HG03039 (cell line): ENCODE measurements around the gene TANK.

Experiments
- ATAC-seq: cut with Tn5 transposase; IDR thresholded peaks from one replicate; pipeline ENCODE4 v1.9.1; 2021; ENCODE audit warnings: mild to moderate bottlenecking, moderate library complexity; ENCODE audit not compliant: unreplicated experiment

TANK gene

DNA sequence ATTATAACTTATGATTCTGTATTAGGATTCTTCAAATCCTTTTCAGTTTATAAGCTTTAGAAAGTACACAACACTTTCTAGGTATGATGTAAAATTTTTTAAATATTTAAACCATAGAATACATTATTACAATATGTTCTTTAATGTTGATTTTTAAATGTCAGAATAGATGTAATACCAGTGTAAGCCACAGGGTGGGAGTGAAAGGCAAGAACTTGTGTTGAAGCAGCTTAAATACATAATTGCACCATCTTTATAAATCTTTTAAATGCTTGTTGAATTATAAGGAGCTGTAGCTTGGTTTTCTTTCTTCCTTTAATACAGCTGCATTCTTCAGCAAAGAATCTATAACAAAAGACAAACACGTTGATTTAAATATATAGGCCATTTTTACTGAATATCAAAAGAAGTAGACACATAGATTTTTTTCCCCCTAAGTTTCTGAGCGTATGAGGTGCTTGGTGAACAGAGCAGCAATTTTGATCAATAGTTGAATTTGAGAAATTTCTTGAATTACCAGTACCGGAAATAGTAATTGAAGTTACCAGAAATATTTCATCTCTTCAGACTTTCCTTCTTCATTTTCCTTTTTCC, 63.0 kb downstream of the TANK start:
- ATAC-seq = peak; percentile 51

- no peak for ATAC-seq
Observed at GRCh38 chr2:161228511-161229240, 68.4 kb downstream of the TANK start.

- no peak for ATAC-seq
Observed at GRCh38 chr2:161230959-161231358, 70.7 kb downstream of the TANK start.

DNA sequence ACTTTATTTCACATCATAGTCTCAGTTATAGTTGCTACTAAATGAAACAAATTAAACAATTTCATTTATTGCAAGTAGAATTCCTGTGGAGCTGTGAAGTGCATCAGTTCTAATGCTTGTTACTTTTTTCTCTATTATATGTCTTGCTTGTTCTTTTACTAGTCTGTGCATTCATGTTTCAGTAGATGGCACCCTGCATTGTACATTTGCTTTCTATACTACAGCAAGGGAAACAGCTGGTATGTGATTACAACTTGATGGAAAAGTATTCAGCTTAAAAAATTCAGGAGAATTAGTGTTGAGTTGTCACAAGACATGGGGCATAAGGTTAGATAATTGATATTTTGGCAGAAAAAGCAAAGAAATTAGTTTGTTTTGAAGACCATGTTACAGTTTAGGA, 72.3 kb downstream of the TANK start:
- ATAC-seq = no peak

DNA sequence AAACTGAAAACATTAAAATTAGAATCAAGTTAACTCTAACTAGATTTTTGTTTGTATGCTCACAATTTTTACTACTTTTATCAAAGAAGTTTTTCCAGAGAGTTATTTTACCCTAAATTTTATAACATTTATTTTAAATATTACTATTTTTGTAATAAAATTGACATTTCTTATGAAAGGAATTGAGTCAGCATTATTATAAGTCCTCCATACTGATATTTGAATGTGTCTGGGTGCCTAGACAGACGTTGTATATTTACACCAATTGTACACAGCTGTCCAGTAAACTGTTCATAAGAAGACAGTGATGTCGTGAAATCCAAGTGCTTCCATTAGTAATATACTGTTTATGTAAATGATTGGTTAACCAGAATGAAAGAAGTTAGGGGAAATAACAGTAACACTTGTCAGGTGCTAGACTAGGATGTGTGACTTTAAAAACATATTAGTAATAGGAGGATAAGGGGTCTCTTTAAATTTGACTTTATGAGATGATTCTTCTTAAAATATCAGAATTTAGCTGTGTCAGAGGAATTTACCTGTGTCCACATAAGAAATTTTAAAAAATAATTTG, 73.7 kb downstream of the TANK start:
- peak; percentile 42 for ATAC-seq

DNA sequence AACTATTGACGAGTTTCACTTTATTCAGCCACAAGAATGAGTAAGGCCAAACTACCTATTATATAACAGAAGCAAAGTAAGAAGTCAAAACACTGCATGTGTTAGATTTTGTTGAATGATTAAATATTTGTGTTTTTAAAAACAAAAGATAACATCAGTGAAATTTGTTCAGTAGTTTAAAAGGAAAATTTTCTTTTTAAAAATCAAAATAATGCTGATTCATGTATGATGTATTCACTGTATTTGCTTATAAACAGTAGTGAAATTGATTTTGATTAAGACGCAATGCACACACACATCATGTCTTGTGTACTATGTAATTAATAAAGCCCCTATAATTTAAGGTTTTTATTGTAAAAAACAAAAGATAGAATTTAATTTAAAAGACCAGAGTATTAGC, 74.4 kb downstream of the TANK start:
- no peak for ATAC-seq

- peak; percentile 42 for ATAC-seq
Observed at GRCh38 chr2:161237392-161238264, 77.4 kb downstream of the TANK start.

DNA sequence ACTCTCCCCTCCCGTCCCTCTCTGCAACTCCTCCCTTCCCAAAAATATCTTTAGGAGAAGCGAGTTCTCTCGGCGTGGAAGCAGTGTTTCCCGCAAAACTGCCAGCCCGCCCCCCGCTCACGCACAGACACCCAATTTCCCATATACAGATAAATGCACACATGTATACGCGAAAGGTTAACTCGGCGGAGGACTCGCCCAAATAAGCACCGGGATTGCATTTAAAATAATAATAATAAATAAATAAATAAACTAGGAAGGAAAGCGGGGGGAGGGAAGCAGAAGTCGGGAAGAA, 78.0 kb downstream of the TANK start:
- ATAC-seq = no peak

GRCh38 chr2:161238560-161239325, 78.5 kb downstream of the TANK start:
- ATAC-seq = peak; percentile 33

DNA sequence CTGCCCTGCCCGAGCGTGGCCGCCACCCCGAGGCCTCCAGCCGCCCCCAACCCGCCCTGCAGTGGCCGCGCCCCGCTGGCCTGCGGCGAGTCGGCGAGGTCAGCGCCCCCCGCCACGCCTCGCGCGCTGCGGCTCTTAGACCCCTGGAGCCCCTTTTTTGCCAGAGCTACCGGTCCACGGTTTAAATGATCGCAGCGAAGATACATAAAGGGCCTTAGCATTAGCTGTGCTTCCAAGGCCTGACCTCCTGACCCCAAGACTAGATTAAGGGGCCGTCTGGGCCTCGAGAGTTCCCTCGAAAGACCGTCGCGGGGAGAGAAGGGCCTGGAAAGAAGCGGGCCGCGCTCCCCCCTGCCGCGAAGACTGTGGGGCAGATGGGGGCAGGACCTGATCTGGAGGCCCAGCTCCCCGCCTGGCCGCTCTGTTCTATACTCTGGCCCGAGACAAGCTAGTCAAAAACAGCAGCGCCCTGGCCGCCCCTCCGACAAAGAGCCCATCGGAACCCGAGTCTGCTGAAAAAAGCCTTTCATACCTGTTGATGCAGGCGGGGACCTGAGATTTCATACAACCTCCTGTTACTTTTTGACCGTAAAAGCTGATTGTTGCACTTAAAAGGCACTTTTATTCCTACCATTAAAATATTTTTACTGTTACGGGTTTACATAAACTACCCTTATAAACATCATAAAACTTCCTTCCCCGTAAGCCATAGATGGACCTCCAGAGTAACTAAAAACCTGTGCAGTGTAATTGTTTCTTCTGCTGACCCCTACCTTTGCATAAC, 79.3 kb downstream of the TANK start:
- ATAC-seq = no peak

DNA sequence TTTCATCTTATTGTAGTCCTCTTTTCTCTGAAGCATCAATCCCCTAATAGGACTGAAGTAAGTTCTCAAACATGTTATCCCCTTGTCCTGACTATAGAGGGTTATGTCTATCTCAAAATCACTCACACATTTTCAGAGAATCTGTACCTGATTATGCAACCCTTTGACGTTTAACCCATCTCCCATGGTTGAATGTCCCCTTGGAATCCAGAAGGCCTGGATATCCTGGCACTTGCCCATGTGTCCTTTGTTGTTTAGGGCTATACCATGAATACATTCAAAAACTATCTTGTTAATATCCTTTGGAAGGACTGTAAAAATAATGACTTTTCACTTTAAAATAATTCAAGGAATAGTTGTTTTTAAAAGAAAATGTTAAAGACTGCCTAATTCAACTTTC, 81.7 kb downstream of the TANK start:
- ATAC-seq = no peak

GRCh38 chr2:161243312-161243711, 83.1 kb downstream of the TANK start:
- no peak for ATAC-seq

DNA sequence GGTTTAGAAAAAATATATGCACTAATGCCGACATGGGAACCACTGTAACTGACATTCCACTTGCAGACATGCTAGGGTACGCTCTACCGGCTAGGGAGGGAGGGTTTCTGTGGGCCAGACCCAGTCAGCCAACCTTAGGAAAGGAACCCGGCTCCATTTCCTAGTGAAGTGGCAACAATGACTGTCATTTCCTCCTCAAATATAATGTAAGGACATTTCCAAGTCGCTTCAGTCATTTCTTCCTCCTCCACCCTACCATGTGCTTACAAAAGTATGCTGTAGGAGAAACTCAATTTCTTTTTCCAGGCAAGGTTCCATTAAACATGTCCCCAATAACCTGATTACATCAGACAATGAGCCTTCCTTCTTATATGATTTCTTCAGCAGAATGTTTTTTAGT, 83.7 kb downstream of the TANK start:
- ATAC-seq = no peak

DNA sequence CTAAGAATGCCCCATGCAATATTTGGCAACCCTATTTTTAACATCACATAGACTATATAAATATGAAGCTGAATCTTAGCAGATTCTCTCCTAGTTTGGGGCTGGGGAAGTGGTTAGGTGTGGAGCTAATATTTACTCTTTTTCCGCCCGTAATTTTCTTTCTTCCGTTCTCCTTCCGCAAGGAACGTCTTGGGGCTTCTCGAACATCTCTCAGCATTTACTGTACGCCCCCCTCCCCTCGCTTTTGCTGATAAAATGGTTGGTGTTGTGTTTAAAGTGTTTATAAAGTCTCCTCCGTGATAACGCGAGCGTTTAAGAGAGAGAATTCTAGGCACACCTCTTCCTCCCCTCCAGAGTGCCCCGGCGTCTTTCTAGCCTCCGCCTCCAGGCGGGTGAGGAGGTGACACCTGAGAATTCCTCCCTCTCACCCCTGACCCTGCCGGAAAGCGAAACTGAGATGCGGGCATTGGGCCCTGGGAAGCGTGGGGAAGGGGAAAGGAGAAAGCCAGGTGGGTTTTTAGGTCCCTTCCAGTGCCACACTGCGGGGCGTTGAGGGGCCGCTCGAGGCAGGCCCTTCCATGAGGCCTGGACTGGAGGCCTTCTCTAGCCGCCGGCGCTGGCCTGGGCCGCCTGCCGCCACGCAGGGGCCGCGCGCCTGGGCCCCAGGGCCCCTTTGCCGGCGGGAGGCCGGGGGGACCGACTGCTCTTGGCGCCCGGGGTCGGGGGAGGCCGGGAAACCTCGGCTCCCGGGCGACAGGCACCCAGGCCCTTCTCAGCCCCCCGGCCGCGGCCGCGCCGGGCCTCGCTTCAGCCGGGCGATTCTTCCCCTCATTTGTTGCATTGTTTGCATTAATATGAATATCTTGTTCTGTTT, 84.4 kb downstream of the TANK start:
- peak; percentile 82 for ATAC-seq

DNA sequence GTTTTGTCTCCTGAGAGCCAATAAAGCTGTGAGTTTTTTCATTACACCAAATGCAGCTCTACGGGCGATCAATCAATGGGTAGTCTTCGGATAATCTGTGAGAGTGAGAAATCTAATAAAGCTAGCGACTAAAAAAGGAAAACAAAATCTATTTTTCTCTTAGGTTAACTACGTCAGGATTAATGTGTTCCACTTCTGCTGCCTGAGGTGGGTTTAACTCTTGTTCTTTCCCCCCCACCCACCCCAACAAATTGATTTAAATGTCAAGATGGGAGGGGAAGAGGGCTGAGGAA, 85.0 kb downstream of the TANK start:
- ATAC-seq = no peak

DNA sequence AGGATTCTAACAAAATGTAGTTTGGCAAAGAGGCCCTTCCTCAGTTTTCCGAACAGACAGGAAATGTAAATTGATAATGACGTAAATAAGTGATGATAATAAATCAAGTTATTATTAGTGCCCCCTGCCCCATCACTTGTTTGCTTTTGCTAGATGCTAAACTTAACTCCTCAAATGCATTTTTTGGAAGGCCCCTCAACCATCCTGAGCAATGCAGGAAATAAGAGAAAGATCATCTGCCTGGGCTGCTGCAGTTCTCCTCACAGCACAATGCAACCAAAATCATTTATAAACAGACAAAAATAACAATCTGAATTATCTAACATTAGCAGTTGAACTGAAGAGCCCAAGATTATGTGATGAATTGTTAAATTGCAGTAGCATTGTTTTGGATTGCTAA, 85.4 kb downstream of the TANK start:
- ATAC-seq = no peak

GRCh38 chr2:161246281-161246680, 86.1 kb downstream of the TANK start:
- ATAC-seq = no peak

DNA sequence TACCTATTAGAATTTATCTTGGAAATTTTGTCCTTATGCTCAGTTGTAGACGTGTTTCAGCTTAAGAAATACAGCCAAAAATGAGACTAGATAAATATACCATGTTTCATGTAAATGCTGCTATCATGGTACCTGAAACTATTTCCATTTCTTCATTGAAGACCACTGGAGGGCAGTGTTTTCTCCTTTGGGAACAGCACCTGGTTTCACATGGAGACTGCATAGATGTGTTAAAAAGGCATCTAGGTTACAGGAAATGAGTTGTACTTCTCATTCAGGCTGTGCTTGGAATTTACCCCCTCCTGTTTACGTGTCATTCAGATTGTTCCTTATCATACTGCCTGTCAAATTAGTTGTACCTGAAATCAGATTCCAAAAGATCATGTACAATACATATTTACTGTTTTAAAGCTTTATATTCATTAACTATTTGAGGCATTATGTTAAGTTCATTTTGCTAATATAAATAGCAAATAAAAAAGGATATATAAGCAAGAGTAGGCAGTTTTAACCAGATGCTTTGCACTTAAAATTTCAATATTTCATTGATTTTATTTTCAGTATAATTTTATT, 90.7 kb downstream of the TANK start:
- ATAC-seq = no peak
